OCI-LY7 (cell line): ENCODE data around the gene BPIFB1. TPM values are rescaled to one million over a fixed set of nuclear protein-coding genes. Genes with fewer than 3 reads are reported as not detected.

Experiments used
- BruUV-seq: library from RNA; stranded (reverse); fragments of 400-500 nt; replicated peaks from 2 replicates; lab custom pipeline; 2021; lab: Mats Ljungman, UMichigan
- CTCF ChIA-PET: fragments of 300-600 bp; sonication (Branson Sonifier 250); formaldehyde crosslinking; loops from one replicate; lab custom pipeline; 2022; ENCODE audit warnings: antibody characterized with exemption; ENCODE audit not compliant: unreplicated experiment; lab: Charles Lee
- POLR2A ChIA-PET: fragments of 300-600 bp; sonication (Branson Sonifier 250); formaldehyde crosslinking; loops from one replicate; lab custom pipeline; 2022; ENCODE audit warnings: antibody characterized with exemption; lab: Charles Lee
- DNase-seq: peaks from one replicate; pipeline ENCODE4 v3.0.0-alpha.2; 2015; ENCODE audit warnings: low spot score
- H2AFZ ChIP-seq: fragments of 200-600 bp; sonication (generic), shearing (Covaris generic); 2 replicates; pipeline ENCODE4 v1.6.1; 2014; ENCODE audit warnings: mild to moderate bottlenecking, antibody characterized with exemption, low read length, moderate library complexity
- H3K27ac ChIP-seq: fragments of 200-600 bp; sonication (generic); 2 replicates; pipeline ENCODE4 v1.5.1; 2014; ENCODE audit warnings: mixed run types, low read depth, mild to moderate bottlenecking, moderate library complexity, low read length, inconsistent platforms; ENCODE audit not compliant: poor library complexity, severe bottlenecking
- H3K36me3 ChIP-seq: fragments of 200-600 bp; sonication (generic); 2 replicates; pipeline ENCODE4 v1.6.1; 2014; ENCODE audit warnings: mild to moderate bottlenecking, antibody characterized with exemption, low read length, moderate library complexity, mixed read lengths; ENCODE audit not compliant: insufficient read depth
- H3K4me1 ChIP-seq: fragments of 200-600 bp; sonication (generic); 2 replicates; pipeline ENCODE4 v1.5.1; 2014; ENCODE audit warnings: mild to moderate bottlenecking, low read length; ENCODE audit not compliant: insufficient read depth, poor library complexity, severe bottlenecking
- H3K4me2 ChIP-seq: fragments of 200-600 bp; sonication (generic); 2 replicates; pipeline ENCODE4 v1.6.1; 2014; ENCODE audit warnings: mild to moderate bottlenecking, low read length
- H3K4me3 ChIP-seq: fragments of 200-600 bp; sonication (generic); 2 replicates; pipeline ENCODE4 v1.5.1; 2014; ENCODE audit warnings: mild to moderate bottlenecking, low read depth, low read length; ENCODE audit not compliant: poor library complexity, severe bottlenecking
- H3K79me2 ChIP-seq: fragments of 200-600 bp; sonication (generic); 2 replicates; pipeline ENCODE4 v1.6.1; 2016; ENCODE audit warnings: low read depth, mild to moderate bottlenecking, low read length, moderate library complexity, mixed read lengths; ENCODE audit not compliant: insufficient read depth
- H3K9me2 ChIP-seq: fragments of 200-600 bp; sonication (generic); 2 replicates; pipeline ENCODE4 v1.6.1; 2016; ENCODE audit warnings: mild to moderate bottlenecking, low read length, mixed read lengths; ENCODE audit not compliant: insufficient read depth
- H3K9me3 ChIP-seq: fragments of 200-600 bp; sonication (generic); 2 replicates; pipeline ENCODE4 v1.6.1; 2014; ENCODE audit warnings: mild to moderate bottlenecking, mixed run types, low read length, mixed read lengths
- H4K20me1 ChIP-seq: fragments of 200-600 bp; sonication (generic); 2 replicates; pipeline ENCODE4 v1.6.1; 2014; ENCODE audit warnings: mild to moderate bottlenecking, antibody characterized with exemption, low read length, moderate library complexity, mixed read lengths; ENCODE audit not compliant: insufficient read depth
- CTCF ChIP-seq: fragments of 200-600 bp; sonication (generic); conservative IDR thresholded peaks from 2 replicates; pipeline ENCODE4 v1.5.1; 2014; ENCODE audit warnings: mild to moderate bottlenecking, antibody characterized with exemption, low read length, moderate library complexity, mixed read lengths
- EZH2phosphoT487 ChIP-seq: fragments of 200-600 bp; sonication (generic); IDR thresholded peaks from 2 replicates; pipeline ENCODE4 v1.6.1; 2018; ENCODE audit warnings: low read depth, borderline replicate concordance, mild to moderate bottlenecking, mixed run types, antibody characterized with exemption, low read length, moderate library complexity, mixed read lengths
- intact Hi-C: fragments of 100-400 bp; cut with micrococcal nuclease; formaldehyde crosslinking; loops from one replicate; pipeline ENCODE4 v1.10.0; 2022; ENCODE audit not compliant: unreplicated experiment
- total RNA-seq, 2 experiments: library from RNA; depleted of rRNA in 1 of 2; stranded (reverse); fragments of >200 nt in 1 of 2; shearing (Covaris generic) in 1 of 2; gene quantifications; 2 replicates each; pipeline ENCODE4 v1.2.3, GENCODE V29; 2014 to 2022

Gene BPIFB1
- total RNA-seq, 2 experiments from 2014 or later: not detected

- Histone ChIP-seq H3K27ac (no peak overlapping the region), H3K36me3 (peaks cover 4% of the 10 kb centered on the region; the same call in 1 of the 2 replicates), H3K9me2 (no peaks in the 10 kb centered on the region), H3K9me3 (no peaks in the 10 kb centered on the region), H3K79me2 (no peaks in the 10 kb centered on the region), H3K4me1 (peaks cover 9% of the 10 kb centered on the region), H3K4me2 (no peak overlapping the region), H2AFZ (no peak overlapping the region), H3K4me3 (no peak overlapping the region), H4K20me1 (no peaks in the 10 kb centered on the region)
- CTCF ChIA-PET: no interaction called here
- POLR2A ChIA-PET: no interaction called here
- intact Hi-C loops: no loop called here
- BruUV-seq: no TSS peak
- no peak for TF ChIP-seq CTCF
- TF ChIP-seq EZH2phosphoT487: no peak
- DNase-seq: no peak
Measured at GRCh38 chr20:33345342-33345741, 62.3 kb downstream of the BPIFB1 start.

GRCh38 chr20:33348136-33348937 is 65.3 kb downstream of the BPIFB1 start:
- H2AFZ ChIP-seq: no peak overlapping the region
- no peak for DNase-seq
- H3K36me3 ChIP-seq: peaks cover 4% of the 10 kb centered on the region; the same call in 1 of the 2 replicates
- ChIA-PET POLR2A (no interaction called here), CTCF (no interaction called here)
- peaks cover 9% of the 10 kb centered on the region for H3K4me1 ChIP-seq
- BruUV-seq: no TSS peak
- H4K20me1 ChIP-seq: no peaks in the 10 kb centered on the region
- intact Hi-C loops: no loop called here
- H3K9me3 ChIP-seq: no peaks in the 10 kb centered on the region
- no peak for TF ChIP-seq CTCF
- TF ChIP-seq EZH2phosphoT487: no peak
- H3K4me3 ChIP-seq: no peak overlapping the region
- H3K27ac ChIP-seq: no peak overlapping the region
- H3K79me2 ChIP-seq: no peaks in the 10 kb centered on the region
- no peak overlapping the region for H3K4me2 ChIP-seq
- H3K9me2 ChIP-seq: no peaks in the 10 kb centered on the region

- no peaks in the 10 kb centered on the region for H3K9me2 ChIP-seq
- intact Hi-C loops: no loop called here
- no peak overlapping the region for H3K4me3 ChIP-seq
- peaks cover 4% of the 10 kb centered on the region; the same call in 1 of the 2 replicates for H3K36me3 ChIP-seq
- H3K27ac ChIP-seq: no peak overlapping the region
- H4K20me1 ChIP-seq: no peaks in the 10 kb centered on the region
- no peak for TF ChIP-seq CTCF
- TF ChIP-seq EZH2phosphoT487: no peak
- peaks cover 9% of the 10 kb centered on the region for H3K4me1 ChIP-seq
- no peaks in the 10 kb centered on the region for H3K79me2 ChIP-seq
- ChIA-PET CTCF (no interaction called here), POLR2A (no interaction called here)
- H3K4me2 ChIP-seq: no peak overlapping the region
- DNase-seq: no peak
- no peaks in the 10 kb centered on the region for H3K9me3 ChIP-seq
- no TSS peak for BruUV-seq
- H2AFZ ChIP-seq: no peak overlapping the region
Measured at GRCh38 chr20:33349493-33349892, 66.5 kb downstream of the BPIFB1 start.
